GM23338 (cell line): ENCODE data around the gene ASMT. TPM values are rescaled to one million over a fixed set of nuclear protein-coding genes. Genes with fewer than 3 reads are reported as not detected.
A peak's percentile ranks its signal among the peaks of the same experiment; 100 is the strongest.

Source experiments
- ATAC-seq: fragments of 200-7000 bp; cut with Tn5 transposase; 3 replicates; pipeline ENCODE4 v1.9.1; 2020
- DNase-seq: peaks from one replicate; pipeline ENCODE4 v3.0.0-alpha.2; 2015; ENCODE audit warnings: low spot score
- H2AFZ ChIP-seq: fragments of 200-600 bp; sonication (generic); 2 replicates; pipeline ENCODE4 v1.8.0; 2016; ENCODE audit warnings: antibody characterized with exemption, mild to moderate bottlenecking, moderate library complexity
- H3F3A ChIP-seq: fragments of 200-600 bp; sonication (generic); replicated peaks from 2 replicates; pipeline ENCODE4 v1.8.0; 2017; ENCODE audit warnings: antibody characterized with exemption, mixed run types, low read depth
- H3K27ac ChIP-seq: fragments of 200-600 bp; sonication (generic); 2 replicates; pipeline ENCODE4 v1.6.1; 2016; ENCODE audit warnings: low read depth
- H3K27me3 ChIP-seq: fragments of 200-600 bp; sonication (generic); 2 replicates; pipeline ENCODE4 v1.8.0; 2016; ENCODE audit warnings: mild to moderate bottlenecking, mixed run types, moderate library complexity; ENCODE audit not compliant: insufficient read depth
- H3K36me3 ChIP-seq: fragments of 200-600 bp; sonication (generic); 2 replicates; pipeline ENCODE4 v1.8.0; 2016; ENCODE audit warnings: mild to moderate bottlenecking; ENCODE audit not compliant: insufficient read depth
- H3K4me1 ChIP-seq: fragments of 200-600 bp; sonication (generic); 2 replicates; pipeline ENCODE4 v1.8.0; 2016; ENCODE audit warnings: mild to moderate bottlenecking, moderate library complexity; ENCODE audit not compliant: insufficient read depth
- H3K4me2 ChIP-seq: fragments of 200-600 bp; sonication (generic); 2 replicates; pipeline ENCODE4 v1.7.1; 2017; ENCODE audit warnings: mixed run types
- H3K4me3 ChIP-seq: fragments of 200-600 bp; sonication (generic); 2 replicates; pipeline ENCODE4 v1.6.1; 2016; ENCODE audit warnings: mixed run types
- H3K79me2 ChIP-seq: fragments of 200-600 bp; sonication (generic); replicated peaks from 2 replicates; pipeline ENCODE4 v1.8.0; 2017; ENCODE audit warnings: mild to moderate bottlenecking; ENCODE audit not compliant: insufficient read depth
- H3K9me2 ChIP-seq: fragments of 200-600 bp; sonication (generic); 2 replicates; pipeline ENCODE4 v1.8.0; 2017; ENCODE audit not compliant: insufficient read depth
- H4K20me1 ChIP-seq: fragments of 200-600 bp; sonication (generic); replicated peaks from 2 replicates; pipeline ENCODE4 v1.8.0; 2017; ENCODE audit warnings: mild to moderate bottlenecking; ENCODE audit not compliant: insufficient read depth
- H3K27ac Mint-ChIP-seq: 2 replicates; pipeline ENCODE4 v1.8.0; 2020; ENCODE audit warnings: inconsistent platforms, mild to moderate bottlenecking, moderate library complexity, mixed read lengths
- H3K27me3 Mint-ChIP-seq: 3 replicates; pipeline ENCODE4 v1.8.0; 2022; ENCODE audit warnings: low read depth, mild to moderate bottlenecking, moderate library complexity, mixed read lengths, inconsistent platforms; ENCODE audit not compliant: insufficient read depth, poor library complexity
- H3K36me3 Mint-ChIP-seq: 3 replicates; pipeline ENCODE4 v1.8.0; 2021; ENCODE audit warnings: low read depth, mild to moderate bottlenecking, inconsistent platforms, moderate library complexity, mixed read lengths
- H3K4me1 Mint-ChIP-seq: 3 replicates; pipeline ENCODE4 v1.8.0; 2020; ENCODE audit warnings: mild to moderate bottlenecking, inconsistent platforms, mixed read lengths
- H3K4me3 Mint-ChIP-seq: 3 replicates; pipeline ENCODE4 v1.8.0; 2021; ENCODE audit warnings: moderate library complexity, mild to moderate bottlenecking, inconsistent platforms, mixed read lengths
- H3K9me3 Mint-ChIP-seq: 3 replicates; pipeline ENCODE4 v1.8.0; 2020; ENCODE audit warnings: moderate library complexity, mild to moderate bottlenecking, inconsistent platforms, mixed read lengths
- CREB1 ChIP-seq: fragments of 250-450 bp; sonication (Bioruptor Pico); IDR thresholded peaks from 2 replicates; pipeline ENCODE4 v1.5.0; 2020; ENCODE audit warnings: low read depth, mild to moderate bottlenecking, moderate library complexity
- CTCF ChIP-seq, 2 experiments: fragments of 200-600 bp in 1 of 2; sonication (generic) in 1 of 2; conservative IDR thresholded peaks; 2 replicates each; pipeline versions ENCODE4 v1.5.1 to v1.6.1; 2016 to 2017; ENCODE audit warnings: antibody characterized with exemption in 2 of 2, low read depth in 2 of 2, mild to moderate bottlenecking in 2 of 2, moderate library complexity in 1 of 2
- ETS1 ChIP-seq: IDR thresholded peaks from 2 replicates; pipeline ENCODE4 v1.6.1; 2016; ENCODE audit warnings: antibody characterized with exemption
- EZH2 ChIP-seq: fragments of 200-600 bp; sonication (generic); IDR thresholded peaks from one replicate; pipeline ENCODE4 v1.8.0; 2017; ENCODE audit warnings: antibody characterized with exemption, mild to moderate bottlenecking, low read depth; ENCODE audit not compliant: unreplicated experiment
- EZH2phosphoT487 ChIP-seq: fragments of 200-600 bp; sonication (generic); IDR thresholded peaks from one replicate; pipeline ENCODE4 v1.8.1; 2018; ENCODE audit warnings: antibody characterized with exemption; ENCODE audit not compliant: unreplicated experiment
- JUNB ChIP-seq: IDR thresholded peaks from one replicate; pipeline ENCODE4 v1.6.1; 2016; ENCODE audit warnings: antibody characterized with exemption; ENCODE audit not compliant: unreplicated experiment
- NANOG ChIP-seq: IDR thresholded peaks from 2 replicates; pipeline ENCODE4 v1.6.1; 2016; ENCODE audit warnings: antibody characterized with exemption, borderline replicate concordance
- POLR2AphosphoS5 ChIP-seq: IDR thresholded peaks from 2 replicates; pipeline ENCODE4 v1.6.1; 2016; ENCODE audit warnings: antibody characterized with exemption, low read depth
- REST ChIP-seq: IDR thresholded peaks from one replicate; pipeline ENCODE4 v1.6.1; 2018; ENCODE audit warnings: antibody characterized with exemption; ENCODE audit not compliant: unreplicated experiment
- STAT1 ChIP-seq: IDR thresholded peaks from one replicate; pipeline ENCODE4 v1.6.1; 2016; ENCODE audit warnings: antibody characterized with exemption; ENCODE audit not compliant: unreplicated experiment
- ZNF114 ChIP-seq: fragments of 250-450 bp; sonication (Bioruptor Pico); IDR thresholded peaks from 2 replicates; pipeline ENCODE4 v1.5.0; 2020; ENCODE audit warnings: mild to moderate bottlenecking, moderate library complexity
- ZNF331 ChIP-seq: fragments of 250-450 bp; sonication (Bioruptor Pico); IDR thresholded peaks from 2 replicates; pipeline ENCODE4 v1.5.0; 2020; ENCODE audit warnings: low read depth, mild to moderate bottlenecking, moderate library complexity
- ZNF462 ChIP-seq: fragments of 250-450 bp; sonication (Bioruptor Pico); IDR thresholded peaks from 2 replicates; pipeline ENCODE4 v1.5.0; 2020; ENCODE audit warnings: mild to moderate bottlenecking, moderate library complexity
- polyA plus RNA-seq: library from polyadenylated mRNA; unstranded; fragments of >200 nt; fragmentation: Nextera tagmentation; extraction: Ambion mirVana; gene quantifications from 2 replicates; pipeline ENCODE4 v1.2.1, GENCODE V29; 2016
- total RNA-seq: library from RNA; depleted of rRNA; stranded (reverse); fragments of >200 nt; shearing (Covaris generic); gene quantifications from 2 replicates; pipeline ENCODE4 v1.2.3, GENCODE V29; 2014

ASMT gene
- total and polyA plus RNA-seq, 2 experiments from 2014 or later, result 0.53 to 2.4 TPM

GRCh38 chrX:1679238-1679637 lies 64.4 kb downstream of the ASMT start:
- Mint-ChIP-seq H3K4me1 (peaks cover 20% of the 10 kb centered on the region), H3K27ac (peak overlapping the region; percentile 89), H3K9me3 (no peaks in the 10 kb centered on the region; the same call in 2 of the 3 replicates), H3K27me3 (peaks cover 2% of the 10 kb centered on the region), H3K4me3 (no peak overlapping the region; the same call in 2 of the 3 replicates), H3K36me3 (no peaks in the 10 kb centered on the region)
- TF ChIP-seq STAT1 (no peak), JUNB (no peak), CREB1 (no peak), NANOG (no peak), ZNF114 (CRISPR knock-in tag) (no peak), ETS1 (no peak), CTCF (conservative IDR thresholded peaks at IDR 0.05; ENCODE audit: low read depth in 2 of 2) (no peak), ZNF331 (CRISPR knock-in tag) (no peak), POLR2AphosphoS5 (no peak), EZH2phosphoT487 (no peak), ZNF462 (no peak), EZH2 (no peak), REST (no peak)
- DNase-seq (peak; percentile 31), ATAC-seq (peak; percentile 20; the same call in 2 of the 3 replicates)
- Histone ChIP-seq H3K4me3 (0 out of 2 replicates have a peak overlapping the region, but pooled peaks have one; percentile 4), H3K27ac (peak overlapping the region; percentile 88), H3K27me3 (no peaks in the 10 kb centered on the region), H2AFZ (no peak overlapping the region), H3K4me2 (peak overlapping the region; percentile 49), H3K4me1 (peaks cover 19% of the 10 kb centered on the region), H4K20me1 (no peaks in the 10 kb centered on the region), H3K79me2 (no peaks in the 10 kb centered on the region), H3K9me2 (no peaks in the 10 kb centered on the region), H3F3A (no peaks in the 10 kb centered on the region), H3K36me3 (no peaks in the 10 kb centered on the region)
